ENCODE data around the gene ACADSB. TPM values are rescaled to one million over a fixed set of nuclear protein-coding genes. Genes with fewer than 3 reads are reported as not detected.
A peak's percentile ranks its signal among the peaks of the same experiment; 100 is the strongest.

The ACADSB gene
- total and polyA plus RNA-seq, 2 experiments from 2014 or later: 3.7 to 6.5 TPM

GRCh38 chr10:123102673-123103072 lies 93.9 kb downstream of the ACADSB start (continued):
- TF ChIP-seq REST (IDR thresholded peaks at IDR 0.05; ENCODE audit: unreplicated experiment): no peak
- TF ChIP-seq ZNF114 (CRISPR knock-in tag; IDR thresholded peaks at IDR 0.05): no peak
- TF ChIP-seq NANOG (IDR thresholded peaks at IDR 0.05; ENCODE audit: borderline replicate concordance): no peak
- no peak for TF ChIP-seq POLR2AphosphoS5 (IDR thresholded peaks at IDR 0.05; ENCODE audit: low read depth)
- TF ChIP-seq JUNB (IDR thresholded peaks at IDR 0.05; ENCODE audit: unreplicated experiment): no peak
- no peak for TF ChIP-seq EZH2phosphoT487 (IDR thresholded peaks at IDR 0.05; ENCODE audit: unreplicated experiment)
- TF ChIP-seq EZH2 (IDR thresholded peaks at IDR 0.05; ENCODE audit: low read depth, unreplicated experiment): no peak
- TF ChIP-seq CREB1 (CRISPR knock-in tag; IDR thresholded peaks at IDR 0.05; ENCODE audit: low read depth): no peak

GRCh38 chr10:123103944-123104343 lies 95.1 kb downstream of the ACADSB start:
- Histone ChIP-seq H3K4me3 (no peak overlapping the region), H2AFZ (peak overlapping the region; percentile 66; the same call in 1 of the 2 replicates), H3K27me3 (ENCODE audit: insufficient read depth) (no peaks in the 10 kb centered on the region), H3K79me2 (replicated peaks; ENCODE audit: insufficient read depth) (no peaks in the 10 kb centered on the region), H3K27ac (ENCODE audit: low read depth) (no peak overlapping the region), H3K9me2 (ENCODE audit: insufficient read depth) (no peaks in the 10 kb centered on the region), H3F3A (replicated peaks; ENCODE audit: low read depth) (no peaks in the 10 kb centered on the region), H3K4me1 (ENCODE audit: insufficient read depth) (peaks cover 13% of the 10 kb centered on the region; the same call in 1 of the 2 replicates), H4K20me1 (replicated peaks; ENCODE audit: insufficient read depth) (no peaks in the 10 kb centered on the region), H3K36me3 (ENCODE audit: insufficient read depth) (no peaks in the 10 kb centered on the region), H3K4me2 (no peak overlapping the region; the same call in 1 of the 2 replicates)
- ATAC-seq (peak; percentile 26; the same call in 1 of the 3 replicates), DNase-seq (ENCODE audit: low spot score) (no peak)
- H3K9me3 Mint-ChIP-seq: no peaks in the 10 kb centered on the region
- no peak overlapping the region for H3K4me3 Mint-ChIP-seq
- no peak overlapping the region for H3K27ac Mint-ChIP-seq
- H3K27me3 Mint-ChIP-seq (ENCODE audit: insufficient read depth, low read depth, poor library complexity): peaks cover 14% of the 10 kb centered on the region
- peaks cover 20% of the 10 kb centered on the region for H3K4me1 Mint-ChIP-seq
- TF ChIP-seq ZNF114 (CRISPR knock-in tag; IDR thresholded peaks at IDR 0.05) (no peak), ETS1 (IDR thresholded peaks at IDR 0.05) (no peak), NANOG (IDR thresholded peaks at IDR 0.05; ENCODE audit: borderline replicate concordance) (no peak), REST (IDR thresholded peaks at IDR 0.05; ENCODE audit: unreplicated experiment) (no peak), ZNF331 (CRISPR knock-in tag; IDR thresholded peaks at IDR 0.05; ENCODE audit: low read depth) (no peak), CTCF (conservative IDR thresholded peaks at IDR 0.05; ENCODE audit: low read depth in 2 of 2) (no peak), STAT1 (IDR thresholded peaks at IDR 0.05; ENCODE audit: unreplicated experiment) (no peak)
- no peaks in the 10 kb centered on the region for H3K36me3 Mint-ChIP-seq (ENCODE audit: low read depth)
